Left colon (tissue), 2 donors: ENCODE results near the gene GP2. TPM values are rescaled to one million over a fixed set of nuclear protein-coding genes. Genes with fewer than 3 reads are reported as not detected.

Source experiments
- ATAC-seq: fragments of 200-7000 bp; cut with Tn5 transposase; one replicate; pipeline ENCODE4 v1.9.1; 2020; ENCODE audit warnings: mild to moderate bottlenecking, moderate library complexity
- DNase-seq, 2 donors: peaks; one replicate each; pipeline ENCODE4 v3.0.0-alpha.2; 2020
- intact Hi-C, 2 donors: fragments of 100-400 bp; cut with DNase I in 1 of 2; cut with micrococcal nuclease in 1 of 2; formaldehyde crosslinking; loops; one replicate each; pipeline versions ENCODE4 v1.11.2 to v1.14.0; 2022; cut with DNase I, micrococcal nuclease
- total RNA-seq, 2 donors: library from RNA; stranded (reverse); fragmentation: NEBNext Ultra II Directional; extraction: Animal tissue kit (Norgen Biotek cat#: 25700); gene quantifications; one replicate each; pipeline ENCODE4 v1.2.1, GENCODE V29; 2021
- donor health status: DM: no; HTN: no; CAD: no.
- donor health status: DM: yes; HTN: yes; CAD: no.

GP2 gene
- total RNA-seq, 2 donors from 2014 or later: 6.5 to 7.4 TPM

- DNase-seq: no peak
- intact Hi-C loops: no loop called here
- no peak for ATAC-seq
These were observed 16.6 kb downstream of the GP2 start for GRCh38 chr16:20310421-20311395.

- intact Hi-C loops: no loop called here
- ATAC-seq: no peak
- no peak for DNase-seq
These were observed 17.5 kb downstream of the GP2 start for GRCh38 chr16:20309786-20310185.

- ATAC-seq (no peak), DNase-seq (no peak)
- intact Hi-C loops: no loop called here
These were observed 18.3 kb downstream of the GP2 start for GRCh38 chr16:20308801-20309590.

- no peak for DNase-seq
- intact Hi-C loops: no loop called here
- no peak for ATAC-seq
These were observed 19.0 kb downstream of the GP2 start for GRCh38 chr16:20308266-20308665.

GRCh38 chr16:20307791-20308190 lies 19.5 kb downstream of the GP2 start:
- ATAC-seq (no peak), DNase-seq (no peak)
- intact Hi-C loops: no loop called here

GRCh38 chr16:20307240-20307671 lies 20.1 kb downstream of the GP2 start:
- intact Hi-C loops: no loop called here
- ATAC-seq: no peak
- no peak for DNase-seq

- ATAC-seq: no peak
- intact Hi-C loops: no loop called here
These were observed 20.9 kb downstream of the GP2 start for GRCh38 chr16:20306401-20306800.

GRCh38 chr16:20303012-20303411 lies 24.3 kb downstream of the GP2 start:
- ATAC-seq (peak; percentile 52), DNase-seq (no peak)
- intact Hi-C loops: loop anchor here in 1 of 2 donors (5.0 kb wide), 1 partner anchor 396 kb away; no protein-coding TSS in a partner anchor

More at GRCh38 chr16:20306401-20306800, 20.9 kb downstream of the GP2 start:
- DNase-seq: no peak

GRCh38 chr16:20302389-20302788 lies 24.9 kb downstream of the GP2 start:
- intact Hi-C loops: loop anchor here in 1 of 2 donors (5.0 kb wide), 1 partner anchor 395 kb away; no protein-coding TSS in a partner anchor
- DNase-seq (no peak), ATAC-seq (no peak)

GRCh38 chr16:20301840-20302239 lies 25.5 kb downstream of the GP2 start:
- DNase-seq (no peak), ATAC-seq (no peak)
- intact Hi-C loops: loop anchor here in 1 of 2 donors (5.0 kb wide), 1 partner anchor 395 kb away; no protein-coding TSS in a partner anchor

GRCh38 chr16:20300312-20301097 lies 26.8 kb downstream of the GP2 start:
- peak; percentile 27 to 39 for DNase-seq
- peak; percentile 89 for ATAC-seq
- intact Hi-C loops: loop anchor here in 1 of 2 donors (5.0 kb wide), 1 partner anchor 393 kb away; no protein-coding TSS in a partner anchor

- intact Hi-C loops: no loop called here
- ATAC-seq (no peak), DNase-seq (no peak)
These were observed 28.9 kb downstream of the GP2 start for GRCh38 chr16:20298452-20298851.

- ATAC-seq (no peak), DNase-seq (no peak)
- intact Hi-C loops: no loop called here
These were observed 35.8 kb downstream of the GP2 start for GRCh38 chr16:20291208-20292206.

GRCh38 chr16:20289571-20289970 lies 37.7 kb downstream of the GP2 start:
- no peak for DNase-seq
- intact Hi-C loops: no loop called here
- ATAC-seq: no peak

- no peak for ATAC-seq
- intact Hi-C loops: no loop called here
- DNase-seq: no peak
These were observed 41.3 kb downstream of the GP2 start for GRCh38 chr16:20285993-20286499.

- ATAC-seq (no peak), DNase-seq (no peak)
- intact Hi-C loops: no loop called here
These were observed 47.1 kb downstream of the GP2 start for GRCh38 chr16:20280259-20280658.

- no peak for ATAC-seq
- DNase-seq: no peak
- intact Hi-C loops: no loop called here
These were observed 55.4 kb downstream of the GP2 start for GRCh38 chr16:20271893-20272292.
